HEK293 (cell line): ENCODE measurements around the gene PRSS35.

Source experiments
- CTCF ChIA-PET: fragments of 350-600 bp; formaldehyde crosslinking; extraction: SDS; loops from one replicate; lab custom pipeline; 2021; ENCODE audit warnings: antibody characterized with exemption; lab: Yijun Ruan, JAX
- POLR2A ChIA-PET: fragments of 300-600 bp; formaldehyde crosslinking; extraction: SDS; loops from one replicate; lab custom pipeline; 2020; ENCODE audit warnings: antibody characterized with exemption, inconsistent platforms; lab: Yijun Ruan, JAX
- H3K27ac ChIP-seq: fragments of 200-500 bp; sonication (Bioruptor generic); 2 replicates; pipeline ENCODE4 v1.5.1; 2014; ENCODE audit warnings: low read depth, low read length, control low read depth, inconsistent platforms; ENCODE audit errors: extremely low read depth
- H3K36me3 ChIP-seq, 2 experiments: fragments of 200-500 bp in 1 of 2; sonication (Bioruptor generic) in 1 of 2; 1 replicate in 1 of 2; 2 replicates in 1 of 2; pipeline ENCODE4 v1.5.1; 2014 to 2017; ENCODE audit warnings: inconsistent platforms in 2 of 2, low read length in 2 of 2; ENCODE audit not compliant: control insufficient read depth in 2 of 2, insufficient read depth in 1 of 2
- H3K4me1 ChIP-seq: fragments of 200-500 bp; sonication (Bioruptor generic); 2 replicates; pipeline ENCODE4 v1.5.1; 2014; ENCODE audit warnings: mild to moderate bottlenecking, low read length, inconsistent platforms; ENCODE audit not compliant: control insufficient read depth, insufficient read depth
- H3K4me3 ChIP-seq: 2 replicates; pipeline ENCODE4 v1.5.1; 2011; ENCODE audit warnings: low read depth, mild to moderate bottlenecking, control low read depth, low read length, moderate library complexity
- H3K9me3 ChIP-seq: fragments of 200-500 bp; sonication (Bioruptor generic); 2 replicates; pipeline ENCODE4 v1.5.1; 2014; ENCODE audit warnings: low read depth, low read length, inconsistent platforms; ENCODE audit not compliant: control insufficient read depth, insufficient read depth
- BCL6B ChIP-seq: fragments of 450-650 bp; formaldehyde crosslinking; IDR thresholded peaks from 2 replicates; pipeline ENCODE4 v1.5.1; 2017; ENCODE audit warnings: missing biosample characterization, missing genetic modification characterization
- GFI1B ChIP-seq: fragments of 450-650 bp; formaldehyde crosslinking; IDR thresholded peaks from 2 replicates; pipeline ENCODE4 v1.5.1; 2016; ENCODE audit warnings: missing biosample characterization, missing genetic modification characterization
- INSM2 ChIP-seq: fragments of 450-650 bp; formaldehyde crosslinking; IDR thresholded peaks from 2 replicates; pipeline ENCODE4 v1.5.1; 2016; ENCODE audit warnings: missing biosample characterization, missing genetic modification characterization
- KLF8 ChIP-seq: fragments of 450-650 bp; formaldehyde crosslinking; IDR thresholded peaks from 2 replicates; pipeline ENCODE4 v1.5.1; 2016; ENCODE audit warnings: missing biosample characterization, missing genetic modification characterization
- OSR2 ChIP-seq: fragments of 450-650 bp; formaldehyde crosslinking; IDR thresholded peaks from 2 replicates; pipeline ENCODE4 v1.5.1; 2016; ENCODE audit warnings: missing biosample characterization, missing genetic modification characterization
- REPIN1 ChIP-seq: fragments of 450-650 bp; formaldehyde crosslinking; IDR thresholded peaks from 2 replicates; pipeline ENCODE4 v1.5.1; 2017; ENCODE audit warnings: missing biosample characterization, missing genetic modification characterization, low read depth
- SP7 ChIP-seq: fragments of 450-650 bp; formaldehyde crosslinking; IDR thresholded peaks from 2 replicates; pipeline ENCODE4 v1.5.1; 2016; ENCODE audit warnings: missing biosample characterization, missing genetic modification characterization
- ZBTB26 ChIP-seq: fragments of 450-650 bp; formaldehyde crosslinking; optimal IDR thresholded peaks from 2 replicates; pipeline ENCODE3; 2016; ENCODE audit warnings: missing biosample characterization, mild to moderate bottlenecking, missing genetic modification characterization
- ZBTB7A ChIP-seq: fragments of 450-650 bp; formaldehyde crosslinking; IDR thresholded peaks from 2 replicates; pipeline ENCODE4 v1.5.1; 2016; ENCODE audit warnings: low read depth, missing biosample characterization, missing genetic modification characterization
- ZFP41 ChIP-seq: fragments of 450-650 bp; formaldehyde crosslinking; IDR thresholded peaks from 2 replicates; pipeline ENCODE4 v1.5.1; 2016; ENCODE audit warnings: missing biosample characterization, missing genetic modification characterization, borderline replicate concordance
- ZIC2 ChIP-seq: fragments of 450-650 bp; formaldehyde crosslinking; IDR thresholded peaks from 2 replicates; pipeline ENCODE4 v1.5.1; 2016; ENCODE audit warnings: missing biosample characterization, missing genetic modification characterization
- ZNF16 ChIP-seq: fragments of 450-650 bp; formaldehyde crosslinking; IDR thresholded peaks from 2 replicates; pipeline ENCODE4 v1.5.1; 2016; ENCODE audit warnings: low read depth, missing biosample characterization, missing genetic modification characterization
- ZNF211 ChIP-seq: fragments of 450-650 bp; formaldehyde crosslinking; IDR thresholded peaks from 2 replicates; pipeline ENCODE4 v1.5.1; 2016; ENCODE audit warnings: low read depth, missing biosample characterization, missing genetic modification characterization
- ZNF449 ChIP-seq: fragments of 450-650 bp; formaldehyde crosslinking; IDR thresholded peaks from 2 replicates; pipeline ENCODE4 v1.5.1; 2017; ENCODE audit warnings: missing biosample characterization, mild to moderate bottlenecking, missing genetic modification characterization, moderate library complexity
- ZNF488 ChIP-seq: fragments of 450-650 bp; formaldehyde crosslinking; IDR thresholded peaks from 2 replicates; pipeline ENCODE4 v1.5.1; 2016; ENCODE audit warnings: missing biosample characterization, missing genetic modification characterization
- ZNF518A ChIP-seq: fragments of 450-650 bp; formaldehyde crosslinking; conservative IDR thresholded peaks from 2 replicates; pipeline ENCODE4 v1.5.1; 2016; ENCODE audit warnings: low read depth, missing biosample characterization, missing genetic modification characterization
- ZNF585B ChIP-seq: fragments of 450-650 bp; formaldehyde crosslinking; IDR thresholded peaks from 2 replicates; pipeline ENCODE4 v1.5.1; 2016; ENCODE audit warnings: missing biosample characterization, missing genetic modification characterization
- ZNF600 ChIP-seq: fragments of 450-650 bp; formaldehyde crosslinking; IDR thresholded peaks from 2 replicates; pipeline ENCODE4 v1.5.1; 2016; ENCODE audit warnings: missing biosample characterization, missing genetic modification characterization
- ZNF660 ChIP-seq: fragments of 450-650 bp; IDR thresholded peaks from 2 replicates; pipeline ENCODE4 v1.5.1; 2018; ENCODE audit warnings: missing biosample characterization, mild to moderate bottlenecking, missing genetic modification characterization
- ZNF707 ChIP-seq: fragments of 450-650 bp; formaldehyde crosslinking; IDR thresholded peaks from 2 replicates; pipeline ENCODE4 v1.5.1; 2016; ENCODE audit warnings: missing biosample characterization, missing genetic modification characterization

PRSS35 gene

GRCh38 chr6:83514466-83514865, 2.1 kb downstream of the PRSS35 start (continued):
- TF ChIP-seq ZNF518A: no peak
- TF ChIP-seq ZIC2 (tag by site-specific recombination): no peak

GRCh38 chr6:83514866-83515466, 2.6 kb downstream of the PRSS35 start:
- ChIA-PET POLR2A (interaction anchor here (1.0 kb wide), 1 partner anchor 447 kb away, joined by 3 read pairs; no protein-coding TSS in a partner anchor), CTCF (interaction anchor here (0.5 to 8.1 kb wide), 39 partner anchors 8 to 1267 kb away, joined by 3 to 248 read pairs (median 4); partner anchors contain the start of genes DOP1A and UBE3D)
- Histone ChIP-seq H3K27ac (no peak overlapping the region), H3K4me1 (no peaks in the 10 kb centered on the region), H3K4me3 (no peak overlapping the region), H3K36me3 (no peaks in the 10 kb centered on the region), H3K9me3 (no peaks in the 10 kb centered on the region)
- no peak for TF ChIP-seq ZNF16 (tag by site-specific recombination)
- no peak for TF ChIP-seq ZBTB26 (tag by site-specific recombination)
- TF ChIP-seq GFI1B (tag by site-specific recombination): no peak
- no peak for TF ChIP-seq OSR2 (tag by site-specific recombination)
- peak; percentile 84; the same call in 1 of the 2 replicates for TF ChIP-seq ZNF660 (tag by site-specific recombination)
- TF ChIP-seq INSM2 (tag by site-specific recombination): no peak
- TF ChIP-seq ZNF585B (tag by site-specific recombination): no peak
- no peak for TF ChIP-seq KLF8 (tag by site-specific recombination)
- TF ChIP-seq SP7 (tag by site-specific recombination): no peak
- no peak for TF ChIP-seq ZBTB7A (tag by site-specific recombination)
- no peak for TF ChIP-seq ZNF600
- TF ChIP-seq REPIN1 (tag by site-specific recombination): no peak
- no peak for TF ChIP-seq ZNF211 (tag by site-specific recombination)
- TF ChIP-seq ZNF449 (tag by site-specific recombination): peak; percentile 22; the same call in 1 of the 2 replicates
- TF ChIP-seq ZNF707 (tag by site-specific recombination): no peak
- no peak for TF ChIP-seq BCL6B
- no peak for TF ChIP-seq ZNF488
- no peak for TF ChIP-seq ZFP41
